ENCODE data around the gene PIBF1. TPM values are rescaled to one million over a fixed set of nuclear protein-coding genes. Genes with fewer than 3 reads are reported as not detected.

Gene PIBF1
- total RNA-seq, 6 experiments from 2014 or later = 5.3 to 10.9 (median 7.8) TPM

DNA sequence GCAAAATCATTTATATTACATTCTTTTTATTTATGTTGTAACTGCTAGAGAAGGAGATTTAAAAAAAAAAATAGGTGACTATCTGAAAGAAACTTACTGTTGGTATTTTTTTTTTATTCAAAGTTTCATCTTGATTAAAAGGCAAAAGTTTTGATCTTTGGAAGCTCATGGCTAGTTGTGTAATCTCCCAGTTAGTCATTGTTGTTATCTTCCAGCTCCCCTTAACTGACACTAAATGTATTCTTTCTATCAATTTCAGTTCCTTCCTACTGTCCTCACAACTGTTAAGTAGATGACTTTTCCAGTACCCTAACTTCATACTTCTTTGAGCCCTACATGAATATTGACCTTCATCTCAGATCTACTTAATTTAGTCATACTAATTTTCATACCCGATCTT, 71.1 kb downstream of the PIBF1 start:
- WGBS (ENCODE audit: insufficient coverage, low coverage, low lambda C conversion rate, missing lambda C conversion rate) = 100% methylated on average over 1 of the region's 1 CpG
- intact Hi-C loops (cut with DNase I) = no loop called here
- TF ChIP-seq, protein P1, sequence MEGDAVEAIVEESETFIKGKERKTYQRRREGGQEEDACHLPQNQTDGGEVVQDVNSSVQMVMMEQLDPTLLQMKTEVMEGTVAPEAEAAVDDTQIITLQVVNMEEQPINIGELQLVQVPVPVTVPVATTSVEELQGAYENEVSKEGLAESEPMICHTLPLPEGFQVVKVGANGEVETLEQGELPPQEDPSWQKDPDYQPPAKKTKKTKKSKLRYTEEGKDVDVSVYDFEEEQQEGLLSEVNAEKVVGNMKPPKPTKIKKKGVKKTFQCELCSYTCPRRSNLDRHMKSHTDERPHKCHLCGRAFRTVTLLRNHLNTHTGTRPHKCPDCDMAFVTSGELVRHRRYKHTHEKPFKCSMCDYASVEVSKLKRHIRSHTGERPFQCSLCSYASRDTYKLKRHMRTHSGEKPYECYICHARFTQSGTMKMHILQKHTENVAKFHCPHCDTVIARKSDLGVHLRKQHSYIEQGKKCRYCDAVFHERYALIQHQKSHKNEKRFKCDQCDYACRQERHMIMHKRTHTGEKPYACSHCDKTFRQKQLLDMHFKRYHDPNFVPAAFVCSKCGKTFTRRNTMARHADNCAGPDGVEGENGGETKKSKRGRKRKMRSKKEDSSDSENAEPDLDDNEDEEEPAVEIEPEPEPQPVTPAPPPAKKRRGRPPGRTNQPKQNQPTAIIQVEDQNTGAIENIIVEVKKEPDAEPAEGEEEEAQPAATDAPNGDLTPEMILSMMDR (IDR thresholded peaks at IDR 0.05) = no peak
- no peak for TF ChIP-seq POLR2A (IDR thresholded peaks at IDR 0.05)
- Histone ChIP-seq H3K4me1 (no peaks in the 10 kb centered on the region), H3K27ac (peak overlapping the region in 1 of 3 donors; percentile 15), H3K27me3 (no peaks in the 10 kb centered on the region), H3K4me3 (no peak overlapping the region), H3K9me3 (no peaks in the 10 kb centered on the region), H3K36me3 (no peaks in the 10 kb centered on the region)
- ATAC-seq = peak in 2 of 4 donors; percentile 62 to 68
- no peak for DNase-seq

DNA sequence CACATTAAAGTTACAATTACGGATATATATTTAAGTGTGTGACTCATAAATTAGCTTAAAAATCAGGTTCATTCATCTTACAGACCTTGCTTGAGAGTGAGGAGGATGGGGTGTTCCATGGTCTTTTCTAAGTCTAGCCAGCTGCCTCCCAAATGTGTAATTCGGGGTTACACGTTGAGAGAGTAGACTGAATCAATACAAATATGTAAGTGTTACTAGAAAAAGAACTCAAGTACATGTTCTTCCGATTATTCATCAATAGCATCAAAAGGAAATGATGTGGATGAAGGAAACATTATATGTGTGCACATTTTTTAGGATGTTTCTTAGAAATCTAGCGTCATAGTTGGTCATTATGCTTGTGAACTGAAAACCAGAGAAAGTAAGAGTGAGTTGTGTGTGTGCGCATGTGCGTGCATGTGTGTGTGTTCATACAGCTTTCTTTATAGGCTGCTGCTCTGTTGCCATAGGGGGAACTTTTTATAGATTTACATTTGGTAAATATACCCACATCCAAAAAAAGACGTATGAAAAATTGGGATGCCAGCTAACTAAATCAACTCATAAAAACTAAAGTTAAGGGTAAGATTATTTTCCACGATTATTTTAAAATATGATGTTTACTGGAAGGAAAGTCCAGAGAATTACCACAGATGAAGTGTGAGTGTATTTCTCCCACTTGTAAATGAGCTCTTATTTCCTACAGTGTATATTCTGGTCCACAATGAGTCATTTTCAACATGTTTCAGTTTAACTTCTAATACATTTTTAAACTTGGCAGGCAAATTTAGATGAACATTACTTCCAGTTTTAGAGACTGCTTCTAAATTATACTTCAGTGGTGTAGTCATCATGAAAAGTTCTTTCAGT, 82.4 kb downstream of the PIBF1 start:
- peaks cover 0 to 2% (median 0%) of the 10 kb centered on the region in 4 donors for H3K36me3 ChIP-seq
- H3K9me3 ChIP-seq = no peaks in the 10 kb centered on the region
- DNase-seq = no peak
- no peaks in the 10 kb centered on the region for H3K27me3 ChIP-seq
- TF ChIP-seq, protein P1 (IDR thresholded peaks at IDR 0.05) = no peak
- TF ChIP-seq POLR2A (IDR thresholded peaks at IDR 0.05) = no peak
- no peak for ATAC-seq
- H3K27ac ChIP-seq = no peak overlapping the region
- WGBS (ENCODE audit: insufficient coverage, low coverage, low lambda C conversion rate, missing lambda C conversion rate) = 87% methylated on average over 9 of the region's 9 CpGs
- no peaks in the 10 kb centered on the region for H3K4me1 ChIP-seq
- intact Hi-C loops (cut with DNase I) = no loop called here
- H3K4me3 ChIP-seq = no peak overlapping the region

DNA sequence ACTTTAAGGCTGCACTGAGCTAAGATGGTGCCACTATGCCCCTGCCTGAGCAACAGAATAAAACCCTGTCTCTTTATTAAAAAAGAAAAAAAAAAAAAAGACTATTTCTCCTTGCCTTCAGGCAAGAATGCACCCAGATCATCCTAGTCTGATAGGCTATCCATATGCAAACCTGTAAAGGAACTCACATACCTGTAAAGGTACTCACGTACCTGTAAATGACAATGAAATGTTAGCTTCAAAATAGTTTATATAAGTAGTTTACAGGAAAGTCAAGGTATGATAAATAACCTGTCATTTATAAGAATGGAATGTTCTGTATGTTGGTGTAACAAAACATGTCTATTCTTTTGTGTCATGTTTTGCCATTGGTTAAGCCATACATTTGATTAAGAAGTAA, 86.3 kb downstream of the PIBF1 start:
- intact Hi-C loops (cut with DNase I) = no loop called here
- TF ChIP-seq, protein P1 (IDR thresholded peaks at IDR 0.05) = no peak
- TF ChIP-seq POLR2A (IDR thresholded peaks at IDR 0.05) = no peak
- DNase-seq (no peak), ATAC-seq (no peak)
- peaks cover 0 to 2% (median 0%) of the 10 kb centered on the region in 4 donors for H3K36me3 ChIP-seq
- WGBS (ENCODE audit: insufficient coverage, low coverage, low lambda C conversion rate, missing lambda C conversion rate) = 100% methylated on average over 1 of the region's 1 CpG
- no peak overlapping the region for H3K4me3 ChIP-seq
- no peak overlapping the region for H3K27ac ChIP-seq
- H3K4me1 ChIP-seq = no peaks in the 10 kb centered on the region
- H3K27me3 ChIP-seq = no peaks in the 10 kb centered on the region
- H3K9me3 ChIP-seq = no peaks in the 10 kb centered on the region

DNA sequence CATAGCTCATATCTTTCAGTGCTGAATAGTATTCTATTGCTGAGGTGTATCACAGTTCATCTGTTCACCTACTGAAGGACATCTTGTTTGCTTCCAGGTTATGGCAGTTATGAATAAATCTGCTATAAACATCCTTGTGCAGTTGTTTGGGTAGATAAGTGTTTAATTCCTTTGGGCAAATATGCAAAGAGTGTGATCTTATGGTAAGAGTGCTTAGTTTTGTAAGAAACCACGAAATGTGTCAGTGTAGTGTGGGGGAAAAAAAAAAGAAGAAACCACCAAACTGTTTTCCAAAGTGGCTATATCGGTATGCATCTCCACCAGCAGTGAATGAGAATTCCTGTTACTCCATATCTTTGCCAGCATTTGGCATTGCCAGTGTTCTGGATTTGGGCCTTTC, 93.3 kb downstream of the PIBF1 start:
- H3K36me3 ChIP-seq = no peaks in the 10 kb centered on the region
- H3K27ac ChIP-seq = no peak overlapping the region
- H3K4me1 ChIP-seq = no peaks in the 10 kb centered on the region
- DNase-seq = no peak
- peaks cover 0 to 4% (median 0%) of the 10 kb centered on the region in 4 donors for H3K9me3 ChIP-seq
- intact Hi-C loops (cut with DNase I) = no loop called here
- WGBS (ENCODE audit: insufficient coverage, low coverage, low lambda C conversion rate, missing lambda C conversion rate) = 96% methylated on average over 2 of the region's 2 CpGs
- H3K27me3 ChIP-seq = no peaks in the 10 kb centered on the region
- TF ChIP-seq, protein P1 (IDR thresholded peaks at IDR 0.05) = no peak
- TF ChIP-seq POLR2A (IDR thresholded peaks at IDR 0.05) = no peak
- ATAC-seq = no peak
- H3K4me3 ChIP-seq = no peak overlapping the region
